DOHH2 (cell line): ENCODE measurements around the gene SH3GLB1.

ENCODE experiments used
- H3F3A ChIP-seq: fragments of 200-600 bp; sonication (generic), shearing (Covaris generic); 2 replicates; pipeline ENCODE4 v1.6.0; 2016; ENCODE audit warnings: antibody characterized with exemption, mild to moderate bottlenecking; ENCODE audit not compliant: control insufficient read depth, insufficient read depth
- H3K27ac ChIP-seq: fragments of 200-600 bp; sonication (generic); 2 replicates; pipeline ENCODE4 v1.5.1; 2014; ENCODE audit warnings: low read depth, mild to moderate bottlenecking, low read length, moderate library complexity
- H3K27me3 ChIP-seq: fragments of 200-600 bp; sonication (generic); 2 replicates; pipeline ENCODE4 v1.6.1; 2014; ENCODE audit warnings: mild to moderate bottlenecking, low read length, mixed read lengths; ENCODE audit not compliant: control insufficient read depth
- H3K36me3 ChIP-seq: fragments of 200-600 bp; sonication (generic); 2 replicates; pipeline ENCODE4 v1.6.1; 2014; ENCODE audit warnings: mild to moderate bottlenecking, low read length, moderate library complexity, mixed read lengths; ENCODE audit not compliant: control insufficient read depth
- H3K4me1 ChIP-seq: fragments of 200-600 bp; sonication (generic); 2 replicates; pipeline ENCODE4 v1.6.1; 2014; ENCODE audit warnings: mild to moderate bottlenecking, low read length, mixed read lengths; ENCODE audit not compliant: control insufficient read depth
- H3K4me2 ChIP-seq: fragments of 200-600 bp; sonication (generic); 2 replicates; pipeline ENCODE4 v1.6.0; 2014; ENCODE audit warnings: mild to moderate bottlenecking, low read length, moderate library complexity
- H3K4me3 ChIP-seq: fragments of 200-600 bp; sonication (generic); 2 replicates; pipeline ENCODE4 v1.5.1; 2014; ENCODE audit warnings: mild to moderate bottlenecking, low read length, mixed read lengths
- H3K79me2 ChIP-seq: fragments of 200-600 bp; sonication (generic); 2 replicates; pipeline ENCODE4 v1.6.1; 2014; ENCODE audit warnings: mild to moderate bottlenecking, low read length, mixed read lengths; ENCODE audit not compliant: control insufficient read depth
- H3K9me2 ChIP-seq: fragments of 200-600 bp; sonication (generic); replicated peaks from 2 replicates; pipeline ENCODE4 v1.6.1; 2014; ENCODE audit warnings: mild to moderate bottlenecking, low read length, mixed read lengths; ENCODE audit not compliant: control insufficient read depth
- H3K9me3 ChIP-seq: fragments of 200-600 bp; sonication (generic); 2 replicates; pipeline ENCODE4 v1.6.1; 2014; ENCODE audit warnings: antibody characterized with exemption, low read length, mixed read lengths; ENCODE audit not compliant: control insufficient read depth, insufficient read depth
- H4K20me1 ChIP-seq: fragments of 200-600 bp; sonication (generic); 2 replicates; pipeline ENCODE4 v1.6.0; 2014; ENCODE audit warnings: low read depth, mild to moderate bottlenecking, antibody characterized with exemption, low read length, moderate library complexity; ENCODE audit not compliant: control insufficient read depth, insufficient read depth
- EZH2phosphoT487 ChIP-seq: fragments of 200-600 bp; sonication (generic); IDR thresholded peaks from 2 replicates; pipeline ENCODE4 v1.6.1; 2017; ENCODE audit warnings: borderline replicate concordance, mild to moderate bottlenecking, antibody characterized with exemption, low read length, moderate library complexity, mixed read lengths
- TF ChIP-seq, protein P1 (sequence below): fragments of 200-600 bp; sonication (generic); IDR thresholded peaks from one replicate; pipeline ENCODE4 v1.5.1; 2014; ENCODE audit warnings: antibody characterized with exemption, mild to moderate bottlenecking, low read depth, low read length; ENCODE audit not compliant: poor library complexity, severe bottlenecking

Gene SH3GLB1

DNA sequence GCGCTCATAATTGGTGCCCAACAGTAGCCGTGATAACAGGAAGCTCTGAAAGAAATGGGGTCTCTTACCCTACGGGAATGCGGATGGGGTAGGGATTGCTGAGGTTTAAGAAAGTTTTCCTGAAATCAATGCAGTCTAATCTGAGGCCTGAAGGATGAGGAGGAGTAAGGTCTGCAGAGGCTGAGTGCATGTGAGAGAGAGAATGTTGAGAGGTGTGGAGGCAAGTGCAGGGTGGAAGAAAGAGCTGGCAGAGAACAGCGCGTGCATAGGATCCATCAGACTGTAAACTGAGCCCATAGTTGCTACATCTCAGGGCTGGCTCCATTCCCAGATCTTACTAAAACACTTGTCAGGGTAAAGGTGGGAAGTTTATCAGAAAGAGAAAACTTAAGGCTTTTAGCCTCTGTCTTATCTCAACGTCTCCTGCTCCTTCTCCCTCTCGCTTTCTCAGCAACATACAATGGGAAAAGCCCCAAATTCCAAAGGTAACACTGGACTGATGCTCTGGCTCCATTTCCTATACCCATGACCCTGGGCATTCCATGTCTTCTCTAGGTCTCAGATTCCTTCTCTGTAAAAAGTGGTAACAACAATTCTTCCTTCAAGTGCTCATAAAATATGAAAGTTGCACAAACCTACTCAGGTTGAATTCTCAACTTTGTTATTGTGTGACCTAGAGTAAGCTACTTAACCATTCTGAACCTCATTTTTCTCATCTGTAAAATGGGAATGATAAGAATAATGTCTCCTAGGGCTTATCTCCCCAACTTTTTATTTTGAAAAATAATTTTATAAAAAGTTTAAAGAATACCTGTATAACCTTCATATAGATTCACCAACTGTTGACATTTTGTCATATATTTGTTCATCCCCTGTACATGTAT is 75.2 kb downstream of the SH3GLB1 start:
- H3K27me3 ChIP-seq = no peaks in the 10 kb centered on the region
- no peaks in the 10 kb centered on the region for H3K9me2 ChIP-seq
- H4K20me1 ChIP-seq = no peaks in the 10 kb centered on the region
- no peak overlapping the region for H3K4me2 ChIP-seq
- H3K36me3 ChIP-seq = no peaks in the 10 kb centered on the region
- TF ChIP-seq EZH2phosphoT487 = no peak
- TF ChIP-seq, protein P1, sequence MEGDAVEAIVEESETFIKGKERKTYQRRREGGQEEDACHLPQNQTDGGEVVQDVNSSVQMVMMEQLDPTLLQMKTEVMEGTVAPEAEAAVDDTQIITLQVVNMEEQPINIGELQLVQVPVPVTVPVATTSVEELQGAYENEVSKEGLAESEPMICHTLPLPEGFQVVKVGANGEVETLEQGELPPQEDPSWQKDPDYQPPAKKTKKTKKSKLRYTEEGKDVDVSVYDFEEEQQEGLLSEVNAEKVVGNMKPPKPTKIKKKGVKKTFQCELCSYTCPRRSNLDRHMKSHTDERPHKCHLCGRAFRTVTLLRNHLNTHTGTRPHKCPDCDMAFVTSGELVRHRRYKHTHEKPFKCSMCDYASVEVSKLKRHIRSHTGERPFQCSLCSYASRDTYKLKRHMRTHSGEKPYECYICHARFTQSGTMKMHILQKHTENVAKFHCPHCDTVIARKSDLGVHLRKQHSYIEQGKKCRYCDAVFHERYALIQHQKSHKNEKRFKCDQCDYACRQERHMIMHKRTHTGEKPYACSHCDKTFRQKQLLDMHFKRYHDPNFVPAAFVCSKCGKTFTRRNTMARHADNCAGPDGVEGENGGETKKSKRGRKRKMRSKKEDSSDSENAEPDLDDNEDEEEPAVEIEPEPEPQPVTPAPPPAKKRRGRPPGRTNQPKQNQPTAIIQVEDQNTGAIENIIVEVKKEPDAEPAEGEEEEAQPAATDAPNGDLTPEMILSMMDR = no peak
- no peaks in the 10 kb centered on the region for H3K79me2 ChIP-seq
- no peak overlapping the region for H3K27ac ChIP-seq
- H3F3A ChIP-seq = peaks cover 3% of the 10 kb centered on the region; the same call in 1 of the 2 replicates
- no peak overlapping the region for H3K4me3 ChIP-seq
- H3K4me1 ChIP-seq = peaks cover 13% of the 10 kb centered on the region
- H3K9me3 ChIP-seq = no peaks in the 10 kb centered on the region

DNA sequence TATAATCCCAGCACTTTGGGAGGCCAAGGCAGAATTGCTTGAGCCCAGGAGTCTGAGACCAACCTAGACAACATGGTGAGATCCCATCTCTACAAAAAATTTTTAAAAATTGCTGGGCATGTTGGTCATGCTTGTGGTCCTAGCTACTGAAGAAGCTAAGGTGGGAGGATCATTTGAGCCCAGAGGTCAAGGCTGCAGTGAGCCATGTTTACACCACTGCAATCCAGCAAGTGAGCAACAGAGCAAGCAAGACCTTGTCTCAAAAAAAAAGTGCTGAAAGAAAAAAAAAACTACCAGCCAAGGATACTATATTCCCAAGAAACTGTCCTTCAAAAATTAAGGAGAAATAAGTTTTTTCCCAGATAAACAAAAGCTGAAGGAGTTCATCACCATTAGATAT is 78.1 kb downstream of the SH3GLB1 start:
- Histone ChIP-seq H3K27ac (no peak overlapping the region), H3K79me2 (no peaks in the 10 kb centered on the region), H3K36me3 (no peaks in the 10 kb centered on the region), H3K4me3 (no peak overlapping the region), H3K27me3 (no peaks in the 10 kb centered on the region), H3K9me3 (peaks cover 5% of the 10 kb centered on the region; the same call in 1 of the 2 replicates), H3F3A (no peaks in the 10 kb centered on the region), H3K4me1 (peaks cover 5% of the 10 kb centered on the region), H3K4me2 (no peak overlapping the region), H4K20me1 (no peaks in the 10 kb centered on the region), H3K9me2 (no peaks in the 10 kb centered on the region)
- TF ChIP-seq, protein P1 = no peak
- TF ChIP-seq EZH2phosphoT487 = no peak

GRCh38 chr1:86787621-86788020 is 83.2 kb downstream of the SH3GLB1 start:
- Histone ChIP-seq H3K9me2 (no peaks in the 10 kb centered on the region), H4K20me1 (no peaks in the 10 kb centered on the region), H3K27me3 (no peaks in the 10 kb centered on the region), H3K79me2 (no peaks in the 10 kb centered on the region), H3K27ac (no peak overlapping the region), H3F3A (no peaks in the 10 kb centered on the region), H3K36me3 (no peaks in the 10 kb centered on the region), H3K4me1 (peaks cover 18% of the 10 kb centered on the region), H3K4me3 (no peak overlapping the region), H3K4me2 (no peak overlapping the region), H3K9me3 (peaks cover 5% of the 10 kb centered on the region; the same call in 1 of the 2 replicates)
- no peak for TF ChIP-seq EZH2phosphoT487
- TF ChIP-seq, protein P1 = no peak
